CD4-positive, alpha-beta T cell treated with Interleukin-4 for 1 hour (primary cell): Measurements from ENCODE around the gene ZNF280B.

ENCODE experiments used
- DNase-seq, 2 donors: peaks; one replicate each; pipeline ENCODE4 v3.0.0-alpha.2; 2020 to 2022

The ZNF280B gene, protein sequence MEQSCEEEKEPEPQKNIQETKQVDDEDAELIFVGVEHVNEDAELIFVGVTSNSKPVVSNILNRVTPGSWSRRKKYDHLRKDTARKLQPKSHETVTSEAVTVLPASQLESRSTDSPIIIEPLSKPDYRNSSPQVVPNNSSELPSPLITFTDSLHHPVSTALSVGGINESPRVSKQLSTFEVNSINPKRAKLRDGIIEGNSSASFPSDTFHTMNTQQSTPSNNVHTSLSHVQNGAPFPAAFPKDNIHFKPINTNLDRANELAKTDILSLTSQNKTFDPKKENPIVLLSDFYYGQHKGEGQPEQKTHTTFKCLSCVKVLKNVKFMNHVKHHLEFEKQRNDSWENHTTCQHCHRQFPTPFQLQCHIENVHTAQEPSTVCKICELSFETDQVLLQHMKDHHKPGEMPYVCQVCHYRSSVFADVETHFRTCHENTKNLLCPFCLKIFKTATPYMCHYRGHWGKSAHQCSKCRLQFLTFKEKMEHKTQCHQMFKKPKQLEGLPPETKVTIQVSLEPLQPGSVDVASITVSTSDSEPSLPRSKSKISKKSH

DNA sequence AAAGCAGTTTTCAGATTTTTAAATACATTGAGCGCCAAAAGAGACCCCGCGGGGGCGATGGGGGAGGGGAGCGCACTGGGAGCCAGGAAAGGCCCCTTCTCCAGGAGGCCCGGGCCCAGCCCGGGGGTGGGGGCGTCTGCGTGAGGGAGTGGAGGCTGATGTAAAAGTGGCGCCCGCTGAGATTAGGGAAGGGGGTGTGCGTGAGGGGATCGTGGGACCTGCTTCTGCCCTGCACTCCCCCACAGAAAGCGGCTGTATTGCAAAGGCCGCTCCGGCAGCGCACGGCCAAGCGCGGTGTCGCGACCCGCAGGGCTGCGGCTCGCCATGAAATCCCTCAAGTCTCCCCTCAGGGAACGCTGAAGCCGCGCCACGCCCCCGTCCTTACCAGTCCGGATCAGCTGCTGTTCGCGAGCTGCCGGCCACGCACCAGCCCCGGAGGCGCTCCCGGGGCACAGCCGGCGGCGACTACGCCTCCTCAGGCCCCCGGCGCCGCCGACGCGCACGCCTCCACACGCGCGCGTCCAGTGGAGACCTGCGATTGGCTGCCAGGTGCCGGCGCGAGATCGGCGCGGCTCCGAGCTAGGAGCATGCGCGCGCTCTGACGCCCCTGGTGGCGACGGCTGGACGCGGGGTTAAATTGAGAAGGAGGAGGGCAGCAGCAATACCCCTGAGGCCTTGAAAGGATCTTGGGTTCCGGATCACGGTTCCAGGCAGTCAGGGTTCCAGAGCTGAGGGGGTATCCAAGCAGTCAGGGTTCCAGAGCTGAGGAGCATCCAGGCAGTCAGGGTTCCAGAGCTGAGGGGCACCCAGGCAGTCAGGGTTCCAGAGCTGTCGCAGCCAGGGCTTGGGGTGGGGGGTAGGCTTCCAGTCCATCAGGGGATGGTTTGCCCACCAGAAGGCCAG lies at the start of gene ZNF280B:
Gene ZNF280B, minus strand, starts transcription at position 469 of the 903 bp plus-strand sequence. CDS start 19,344 bp downstream, outside the sequence.
- peak; percentile 85 for DNase-seq

DNA sequence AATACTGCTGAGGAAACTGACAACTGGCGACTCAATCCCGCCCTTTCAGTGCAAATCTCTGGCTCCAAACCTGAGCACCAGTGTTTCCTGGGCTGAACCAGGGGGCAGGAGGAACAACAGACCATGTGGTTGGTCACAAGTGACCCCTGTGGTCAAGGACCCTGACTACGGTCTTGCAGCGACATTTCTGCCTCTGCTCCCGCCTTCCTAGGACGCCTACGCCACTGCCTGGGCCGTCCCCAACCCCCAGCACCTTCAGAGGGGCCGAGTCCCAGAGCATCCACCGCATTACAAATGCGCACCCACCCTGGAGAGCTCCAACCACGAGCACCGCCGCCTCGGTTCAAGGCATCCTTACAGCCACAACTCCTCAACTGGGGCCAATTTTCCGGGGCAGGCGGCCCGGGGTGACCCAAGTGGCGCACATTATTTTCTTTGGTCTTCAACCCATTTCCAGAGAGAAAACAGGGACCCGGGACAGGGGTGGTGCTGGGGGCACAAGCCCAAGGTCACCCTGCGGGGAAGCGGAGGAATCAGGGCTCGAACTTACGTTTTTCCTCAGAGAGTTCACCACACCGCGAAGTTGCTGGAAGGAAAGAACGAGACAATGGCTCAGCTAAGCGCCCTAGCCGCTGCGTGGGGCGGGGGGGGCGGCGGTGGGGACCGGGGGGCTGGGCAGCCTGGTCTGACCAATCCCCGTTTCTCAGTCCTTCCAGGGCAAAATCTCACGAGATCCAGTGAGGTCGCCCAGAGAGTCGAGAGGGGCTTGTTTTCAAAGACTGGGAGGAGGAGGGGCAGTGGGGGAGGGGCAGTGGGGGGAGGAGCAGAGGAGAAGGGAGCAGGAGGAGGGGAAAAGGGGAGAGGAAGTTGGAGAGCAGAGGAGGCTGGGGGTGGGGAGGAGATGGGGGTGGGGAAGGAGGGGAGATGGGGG lies 48.7 kb upstream of the ZNF280B start:
- DNase-seq = no peak

DNA sequence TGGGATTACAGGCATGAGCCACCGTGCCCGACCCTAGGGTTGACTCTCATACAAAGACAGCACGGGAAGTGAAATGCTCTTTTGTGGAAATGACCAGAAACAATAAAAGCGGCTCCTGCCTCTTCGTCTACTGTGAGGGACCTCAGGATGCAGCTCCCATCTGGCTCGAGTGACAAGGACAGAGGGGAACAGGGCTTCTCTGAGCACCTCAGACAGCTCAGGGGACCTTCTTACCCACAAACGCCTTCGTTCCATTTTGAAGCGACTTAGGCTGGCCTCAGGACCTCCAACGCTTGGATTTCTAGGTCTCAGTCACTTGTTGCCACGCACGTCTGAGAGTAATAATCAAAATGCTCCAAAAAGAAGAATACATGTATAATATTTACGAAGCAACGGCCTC lies 48.0 kb upstream of the ZNF280B start:
- no peak for DNase-seq

DNA sequence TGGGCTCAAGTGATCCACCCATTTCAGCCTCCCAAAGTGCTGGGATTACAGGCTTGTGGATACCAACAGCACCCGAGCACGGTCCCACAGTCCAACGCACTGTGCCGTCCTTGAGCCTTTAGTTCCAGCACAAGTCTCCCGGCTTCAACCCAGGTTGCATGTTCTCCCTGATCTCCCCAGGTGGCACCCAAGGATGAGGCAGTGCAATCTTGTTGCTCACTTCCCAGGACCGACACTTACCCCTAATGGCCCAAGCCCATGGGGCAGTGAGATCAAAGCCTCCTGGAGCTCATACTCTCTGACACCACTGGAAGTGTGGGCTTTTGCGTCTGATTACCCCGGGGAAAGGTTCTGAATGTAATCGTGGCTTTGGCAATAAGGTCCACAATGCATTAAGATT lies 47.1 kb upstream of the ZNF280B start:
- DNase-seq = no peak

DNA sequence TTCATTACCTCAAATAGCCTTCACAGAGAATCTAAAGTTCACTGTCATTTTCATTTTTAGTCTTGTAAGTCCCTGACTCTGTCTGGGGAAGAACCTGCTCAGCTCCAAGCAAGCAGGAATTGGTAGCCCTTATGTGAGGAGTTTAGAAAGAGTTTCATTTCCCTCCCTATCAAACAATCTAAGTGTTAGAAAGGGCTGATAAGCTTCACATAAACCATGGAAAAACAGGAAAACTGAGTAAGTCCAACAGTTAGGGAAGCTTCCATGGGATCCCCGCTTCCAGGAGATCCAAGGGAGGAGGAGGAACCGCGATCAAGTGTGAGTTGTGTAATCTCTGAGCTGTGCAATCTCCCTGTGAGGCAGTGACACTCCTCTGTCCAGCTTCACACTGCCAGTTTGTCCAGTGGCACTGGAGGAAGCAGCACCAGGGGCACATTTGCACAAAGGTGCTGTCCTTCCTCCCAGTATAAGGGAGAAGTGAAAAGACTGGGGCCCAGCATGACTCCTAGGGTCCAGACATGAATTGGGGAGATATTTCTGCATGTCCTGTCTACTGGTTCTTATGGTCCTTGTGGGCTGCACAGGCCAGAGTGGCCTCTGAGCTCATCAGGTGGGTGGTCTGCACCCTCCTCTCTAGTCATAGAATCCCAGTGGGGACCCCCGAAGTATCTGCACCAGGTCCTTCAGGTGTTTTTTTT lies 46.2 kb upstream of the ZNF280B start:
- no peak for DNase-seq

DNA sequence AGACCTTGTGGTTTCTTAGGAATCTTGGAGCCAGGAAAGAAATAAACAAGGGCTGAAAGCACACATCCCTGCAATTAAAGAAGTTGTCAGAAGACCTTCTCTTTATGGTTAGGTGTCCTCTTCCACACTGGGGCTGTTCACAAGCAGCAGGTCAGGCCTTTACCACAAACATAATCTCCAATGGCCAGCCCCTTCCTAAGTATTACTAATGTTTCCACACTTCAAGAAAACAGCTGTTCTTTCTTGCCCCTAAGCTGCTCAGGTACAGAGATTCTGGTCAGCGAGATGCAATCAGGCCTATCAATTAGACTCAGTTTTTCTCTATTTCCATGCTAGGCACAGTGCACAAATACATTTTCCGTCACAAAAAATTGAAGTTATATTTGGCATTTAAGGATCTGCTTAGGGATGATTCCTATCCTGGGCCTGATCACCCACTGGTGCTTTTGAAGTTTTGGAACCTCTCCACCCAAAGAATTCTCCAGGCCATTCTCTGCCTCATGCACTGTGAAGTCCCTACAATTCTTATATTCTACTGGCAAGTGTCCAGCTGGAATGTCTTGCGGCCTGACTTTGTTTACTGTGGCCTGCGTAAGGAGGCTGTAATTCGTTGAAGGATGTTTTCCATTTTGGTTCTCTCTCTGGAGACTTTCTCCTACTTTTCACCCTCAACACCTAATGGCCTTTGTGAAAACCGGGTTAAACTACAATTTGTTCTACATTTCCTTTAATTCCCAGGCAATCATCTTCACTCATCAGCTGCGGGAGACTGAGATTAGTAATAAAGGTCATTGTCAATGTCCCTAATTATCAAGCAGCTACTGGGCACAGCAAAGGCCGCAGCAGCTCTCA lies 45.4 kb upstream of the ZNF280B start:
- no peak for DNase-seq

DNA sequence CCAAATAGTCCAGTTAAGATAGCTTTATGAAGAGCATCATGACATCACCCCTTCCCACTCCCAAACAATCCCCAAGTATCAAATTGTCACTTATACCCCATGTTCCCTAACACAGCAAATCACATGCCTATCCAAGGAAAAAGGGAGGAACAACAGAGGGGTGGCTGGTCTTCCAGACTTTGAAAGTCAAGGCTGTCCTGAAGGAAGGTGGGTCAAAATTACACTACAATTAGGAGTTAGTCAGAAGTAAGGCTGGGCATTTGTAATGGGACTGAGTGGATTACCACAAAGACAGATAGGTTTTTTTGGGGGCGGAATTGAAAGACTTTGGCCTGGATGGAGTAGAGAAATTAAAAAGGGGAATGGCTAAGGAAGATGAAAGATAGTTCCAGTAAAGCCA lies 44.6 kb upstream of the ZNF280B start:
- DNase-seq = no peak

DNA sequence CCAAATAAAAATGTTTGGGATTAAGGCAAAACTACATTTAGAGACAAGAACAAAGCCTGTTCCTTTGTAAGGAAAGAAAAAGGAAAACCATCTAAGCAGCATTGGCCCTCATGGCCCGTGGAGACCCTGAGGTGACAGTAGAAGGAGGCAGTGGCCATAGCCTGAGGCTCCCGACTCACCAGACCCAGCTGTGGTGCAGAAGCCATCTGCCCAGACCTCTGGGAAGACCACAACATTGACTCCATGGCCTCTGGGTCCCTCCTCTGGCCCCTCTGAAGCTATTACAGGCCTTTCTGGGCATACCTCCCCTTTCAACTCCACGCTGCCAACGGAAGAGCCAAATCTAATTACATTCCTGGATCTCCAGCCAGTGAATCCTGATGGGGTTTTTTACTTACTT lies 44.1 kb upstream of the ZNF280B start:
- DNase-seq = no peak

DNA sequence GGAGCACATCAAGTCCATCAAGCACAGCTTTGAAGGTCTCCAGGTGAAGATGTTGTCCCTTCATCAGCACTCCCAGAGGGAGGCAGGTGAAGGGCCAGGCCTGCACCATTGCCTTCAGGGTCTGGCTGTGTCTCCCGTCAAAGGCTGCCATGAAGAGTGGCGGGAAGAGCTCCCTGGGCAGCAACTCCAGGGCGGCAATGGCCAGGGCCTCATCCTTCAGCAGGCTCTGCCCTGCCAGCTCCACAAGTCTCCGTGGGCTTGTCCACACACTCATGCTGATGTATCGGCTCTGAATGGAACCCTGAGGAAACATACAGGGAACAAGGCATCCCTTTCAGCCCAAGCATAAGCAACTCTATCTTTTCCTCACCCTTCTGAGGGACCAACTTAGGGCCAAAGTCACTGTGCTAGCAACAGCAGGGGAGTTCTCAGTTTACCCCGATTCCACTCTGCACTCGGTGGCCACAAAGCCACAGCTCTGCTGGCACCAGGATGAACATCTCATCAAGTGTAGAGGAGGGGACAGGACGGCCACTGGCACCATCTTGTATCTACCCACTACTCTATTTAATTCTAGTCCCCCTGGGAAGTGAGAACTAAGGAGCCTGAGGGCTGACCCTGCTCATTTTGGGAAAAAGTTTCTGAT lies 42.4 kb upstream of the ZNF280B start:
- no peak for DNase-seq

DNA sequence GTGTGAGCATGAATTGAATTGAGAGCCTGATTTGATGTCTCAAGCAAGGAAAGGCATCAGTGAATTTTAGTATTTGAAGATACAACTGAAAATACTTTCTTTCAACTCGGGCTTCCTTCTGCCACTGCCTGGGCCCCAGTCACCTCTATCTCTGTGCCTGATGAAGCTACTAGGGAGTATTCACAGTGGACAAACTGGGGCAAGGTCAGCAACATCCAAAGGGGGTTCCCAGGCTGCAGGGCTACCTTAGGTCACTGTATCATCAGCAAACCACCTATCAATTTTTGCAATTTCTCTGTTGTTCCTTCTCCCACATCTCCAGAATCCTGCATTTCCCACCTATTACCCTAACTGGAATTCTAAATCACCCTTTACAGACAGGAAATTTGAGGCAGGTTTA lies 40.4 kb upstream of the ZNF280B start:
- DNase-seq = no peak

DNA sequence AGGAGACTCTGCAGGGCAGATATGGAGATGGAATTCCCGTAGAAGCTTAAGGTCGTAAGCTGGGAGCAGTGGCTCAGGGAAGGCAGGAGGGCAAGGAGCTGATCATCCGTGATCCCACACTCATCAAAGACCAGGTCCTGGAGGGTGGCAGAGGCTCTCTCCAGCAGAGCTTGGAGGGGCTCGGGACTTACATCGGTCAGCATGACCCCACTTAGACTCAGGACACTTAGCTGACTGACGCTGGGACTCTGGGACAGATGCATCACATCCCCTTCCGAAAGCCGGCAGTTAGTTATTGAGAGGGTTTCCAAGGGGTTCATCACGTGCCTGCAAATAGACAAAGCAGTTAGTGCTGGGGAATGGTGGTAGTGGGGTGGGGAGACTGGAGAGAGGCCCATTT lies 39.8 kb upstream of the ZNF280B start:
- DNase-seq = no peak

DNA sequence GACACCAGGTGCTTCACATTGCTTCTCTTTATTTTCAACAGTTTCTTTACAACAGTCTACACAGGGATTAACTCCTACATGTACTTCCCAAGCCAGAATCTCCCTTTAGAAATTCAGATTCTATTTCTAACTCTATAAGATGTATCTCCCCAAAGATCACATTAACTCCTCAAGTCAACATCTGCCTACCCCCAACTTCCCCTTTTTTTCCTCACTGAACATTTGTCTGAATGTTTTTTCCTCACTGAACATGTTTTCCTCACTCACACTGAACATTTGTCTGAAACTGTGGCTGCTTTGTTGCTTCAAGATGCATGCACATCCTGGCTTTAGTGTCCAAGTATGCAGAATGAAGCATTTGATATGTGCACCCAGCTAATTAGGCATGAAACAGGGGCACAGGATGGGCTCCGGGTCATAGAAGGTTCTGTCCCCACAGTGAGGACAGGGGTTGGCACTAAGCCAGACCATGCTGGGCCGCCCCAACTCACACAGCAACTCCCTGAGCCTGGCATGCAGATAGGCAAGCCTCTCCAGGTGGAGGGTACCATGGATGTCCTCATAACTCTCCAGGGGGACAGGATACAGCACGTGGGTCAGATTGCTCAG lies 39.3 kb upstream of the ZNF280B start:
- DNase-seq = no peak

DNA sequence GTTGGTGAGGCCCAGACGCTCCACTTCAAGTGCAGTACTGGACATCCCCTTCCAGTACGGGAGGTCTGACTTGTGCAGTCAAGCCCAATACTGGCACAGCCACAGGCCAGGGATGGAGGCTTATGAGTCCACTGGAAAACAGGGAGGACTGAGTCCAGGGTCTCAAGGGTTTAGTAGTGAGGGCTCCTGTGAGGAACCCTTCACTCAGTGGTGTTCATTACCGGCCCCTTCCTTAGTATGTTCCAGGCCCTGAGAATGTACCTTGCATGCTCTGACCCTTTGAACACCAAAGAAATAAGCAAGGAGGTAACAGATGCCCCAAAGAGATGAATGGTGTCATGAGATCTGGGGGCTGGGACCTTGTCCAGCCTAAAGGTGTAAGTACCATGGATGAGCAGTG lies 38.7 kb upstream of the ZNF280B start:
- no peak for DNase-seq

DNA sequence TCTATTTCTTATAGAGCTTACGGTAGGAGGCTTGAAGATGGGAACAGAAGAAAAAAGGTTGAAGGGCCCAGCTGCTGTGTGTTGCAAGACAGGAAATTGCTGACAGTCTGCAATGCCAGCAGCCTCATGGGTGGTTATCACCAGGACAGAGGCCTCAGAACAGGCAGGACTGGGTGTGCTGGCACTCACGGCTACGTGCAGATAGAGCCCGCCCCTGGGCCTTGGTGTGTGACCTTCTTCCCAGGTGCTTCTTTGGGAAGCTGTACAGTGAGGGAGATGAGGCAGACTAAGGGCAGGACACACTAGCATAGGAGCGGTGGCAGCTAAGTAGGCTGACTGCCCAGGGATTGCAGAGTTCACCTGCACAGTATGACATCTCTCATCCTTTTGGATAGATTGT lies 37.9 kb upstream of the ZNF280B start:
- DNase-seq = no peak

DNA sequence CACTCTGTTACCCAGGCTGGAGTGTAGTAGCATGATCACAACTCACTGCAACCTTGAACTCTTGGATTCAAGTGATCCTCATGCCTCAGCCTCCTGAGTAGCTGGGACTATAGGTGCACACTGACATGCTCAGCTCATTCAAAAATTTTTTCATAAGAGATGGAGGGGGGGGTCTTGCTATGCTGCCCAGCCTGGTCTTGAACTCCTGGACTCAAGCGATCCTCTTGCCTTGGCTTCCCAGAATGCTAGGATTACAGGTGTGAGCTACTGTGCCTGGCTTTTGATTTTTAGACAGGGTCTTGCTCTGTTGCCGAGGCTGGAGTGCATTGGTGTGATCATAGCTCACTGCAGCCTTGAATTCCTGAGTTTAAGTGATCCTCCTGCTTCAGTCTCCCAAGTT lies 36.5 kb upstream of the ZNF280B start:
- no peak for DNase-seq

DNA sequence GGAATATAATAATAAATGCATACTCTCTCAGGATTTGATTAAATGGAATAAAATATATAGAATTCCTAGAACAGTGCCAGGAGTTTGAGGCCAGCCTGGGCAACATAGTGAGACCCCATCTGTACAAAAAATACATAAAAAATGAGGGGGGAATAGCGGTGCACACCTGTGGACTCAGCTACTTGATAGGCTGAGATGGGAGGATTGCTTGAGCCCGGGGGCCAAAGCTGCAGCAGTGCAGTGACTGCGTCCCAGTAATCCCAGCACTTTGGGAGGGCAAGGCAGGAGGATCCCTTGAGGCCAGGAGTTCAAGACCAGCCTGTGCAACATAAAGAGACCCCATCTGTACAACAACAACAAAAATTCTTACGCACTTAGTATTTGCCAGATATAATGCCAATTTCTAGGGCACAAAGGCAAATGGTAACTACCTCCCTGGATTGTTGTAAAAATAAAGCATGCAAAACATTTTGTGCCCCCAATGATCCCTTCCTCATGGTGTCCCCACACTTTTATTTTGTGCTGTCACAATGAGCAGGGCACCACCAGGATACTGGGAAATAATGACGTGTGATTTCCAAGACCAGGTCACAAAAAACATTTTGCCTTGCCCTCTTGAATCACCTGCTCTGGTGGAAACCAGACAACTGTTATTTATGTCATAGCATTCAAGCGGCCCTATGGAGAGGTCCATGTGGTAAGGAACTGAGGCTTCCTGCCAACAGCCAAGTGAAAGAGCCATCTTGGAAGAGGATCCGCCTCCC lies 29.9 kb upstream of the ZNF280B start:
- DNase-seq = no peak

DNA sequence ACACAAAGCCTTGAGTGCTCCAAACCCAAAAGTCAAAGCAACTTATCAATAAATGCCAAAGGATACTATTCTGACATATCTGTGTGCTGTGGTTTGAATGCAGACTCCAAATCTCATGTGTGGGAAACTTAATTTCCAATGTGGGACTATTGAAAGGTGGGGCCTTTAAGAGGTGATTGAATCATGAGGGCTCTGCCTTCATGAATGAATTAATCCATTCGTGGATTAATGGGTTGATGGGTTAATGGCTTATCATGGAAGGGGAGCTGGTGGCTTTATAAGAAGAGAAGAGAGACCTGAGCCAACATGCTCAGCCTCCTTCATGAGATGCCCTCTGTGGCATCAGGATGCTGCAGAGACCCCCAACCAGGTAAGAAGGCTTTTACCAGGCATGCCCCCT lies 28.4 kb upstream of the ZNF280B start:
- DNase-seq = no peak

DNA sequence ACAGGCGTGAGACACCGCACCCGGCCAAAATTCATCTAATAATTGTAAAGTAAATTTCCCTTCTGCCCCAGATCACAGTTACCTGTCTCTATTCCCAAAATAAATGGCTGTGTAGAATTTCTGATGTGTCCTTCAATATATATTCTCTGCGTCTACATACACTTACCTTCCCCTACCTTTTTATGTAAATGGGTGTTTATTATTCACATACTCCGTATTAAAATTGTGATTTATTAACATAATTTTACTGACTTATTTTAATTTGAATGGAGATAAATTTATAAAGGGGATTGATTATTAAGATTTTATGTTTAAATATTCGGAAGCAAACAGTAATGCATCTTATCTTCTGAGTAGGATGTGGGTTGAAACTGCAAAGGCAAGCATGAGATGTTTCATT lies 28.0 kb upstream of the ZNF280B start:
- no peak for DNase-seq

DNA sequence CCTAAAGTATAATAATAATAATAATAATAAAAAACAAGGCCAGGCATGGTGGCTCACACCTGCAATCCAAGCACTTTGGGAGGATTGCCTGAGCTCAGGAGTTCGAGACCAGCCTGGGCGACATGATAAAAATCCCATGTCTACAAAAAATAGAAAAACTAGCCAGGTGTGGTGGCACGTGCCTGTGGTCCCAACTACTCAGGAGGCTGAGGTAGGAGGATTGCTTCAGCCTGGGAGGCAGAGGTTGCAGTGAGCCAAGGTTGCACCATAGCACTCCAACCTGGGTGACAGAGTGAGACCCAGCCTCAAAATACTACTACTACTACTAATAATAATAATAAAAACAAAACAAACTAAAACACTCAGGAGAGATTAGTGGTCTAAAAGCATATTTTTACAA lies 27.1 kb upstream of the ZNF280B start:
- no peak for DNase-seq
